Stimulated activated naive B cell treated with anti-CD40 and anti-IgM and Interleukin-4, amounts not matched to agents 10 μg/mL and 1 μg/mL and 100 μg/mL, for 72 hours (primary cell): ENCODE measurements around the gene SRRT.
"Not testable (repeated sequence)": the region's sequence is repeated elsewhere in the genome, so short reads cannot be mapped to it uniquely, and the experiment has no call there.

ENCODE experiments used
- ATAC-seq, 2 donors: fragments of 150-1000 bp; cut with Tn5 transposase; replicated peaks; 2 replicates each; pipeline ENCODE4 v1.10.0; 2021; ENCODE audit warnings: moderate library complexity in 1 of 2
- DNase-seq: peaks from one replicate; pipeline ENCODE4 v3.0.0; 2021
- H3K27ac Mint-ChIP-seq: one replicate; pipeline ENCODE4 v1.8.0; 2022; ENCODE audit warnings: mild to moderate bottlenecking, mixed read lengths
- H3K27me3 Mint-ChIP-seq, 2 donors: one replicate each; pipeline ENCODE4 v1.8.0; 2022; ENCODE audit warnings: mixed read lengths in 2 of 2
- H3K36me3 Mint-ChIP-seq, 2 donors: one replicate each; pipeline ENCODE4 v1.8.0; 2022; ENCODE audit warnings: mixed read lengths in 2 of 2, mild to moderate bottlenecking in 1 of 2
- H3K4me1 Mint-ChIP-seq, 2 donors: one replicate each; pipeline ENCODE4 v1.8.0; 2022; ENCODE audit warnings: mixed read lengths in 2 of 2, mild to moderate bottlenecking in 1 of 2
- H3K4me3 Mint-ChIP-seq, 2 donors: one replicate each; pipeline ENCODE4 v1.8.0; 2022; ENCODE audit warnings: mild to moderate bottlenecking in 2 of 2, mixed read lengths in 2 of 2, moderate library complexity in 1 of 2
- H3K9me3 Mint-ChIP-seq, 2 donors: one replicate each; pipeline ENCODE4 v1.8.0; 2022; ENCODE audit warnings: mixed read lengths in 2 of 2, mild to moderate bottlenecking in 1 of 2

SRRT gene

DNA sequence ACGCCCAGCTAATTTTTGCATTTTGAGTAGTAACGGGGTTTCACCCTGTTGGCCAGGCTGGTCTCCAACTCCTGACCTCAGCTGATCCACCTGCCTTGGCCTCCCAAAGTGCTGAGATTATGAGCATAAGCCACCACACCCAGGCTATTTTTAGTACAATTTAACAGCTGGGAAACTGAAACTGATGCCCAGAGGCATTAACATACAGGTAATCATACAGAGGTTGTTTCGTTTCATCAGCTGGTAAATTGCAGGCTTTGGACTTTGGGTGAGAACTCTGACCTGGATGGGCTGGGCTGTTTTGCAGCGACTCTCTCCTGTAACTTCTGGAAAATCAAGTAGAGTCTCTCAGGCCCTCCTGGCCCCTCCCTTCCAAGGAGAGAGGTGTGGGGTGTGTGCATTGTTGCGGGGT lies 27.0 kb downstream of the SRRT start:
- H3K27ac Mint-ChIP-seq = no peak overlapping the region
- no peaks in the 10 kb centered on the region for H3K9me3 Mint-ChIP-seq
- no peaks in the 10 kb centered on the region for H3K36me3 Mint-ChIP-seq
- peaks cover 29 to 43% of the 10 kb centered on the region in 2 donors for H3K27me3 Mint-ChIP-seq
- DNase-seq (no peak), ATAC-seq (no peak)
- H3K4me3 Mint-ChIP-seq = no peak overlapping the region
- H3K4me1 Mint-ChIP-seq = no peaks in the 10 kb centered on the region

DNA sequence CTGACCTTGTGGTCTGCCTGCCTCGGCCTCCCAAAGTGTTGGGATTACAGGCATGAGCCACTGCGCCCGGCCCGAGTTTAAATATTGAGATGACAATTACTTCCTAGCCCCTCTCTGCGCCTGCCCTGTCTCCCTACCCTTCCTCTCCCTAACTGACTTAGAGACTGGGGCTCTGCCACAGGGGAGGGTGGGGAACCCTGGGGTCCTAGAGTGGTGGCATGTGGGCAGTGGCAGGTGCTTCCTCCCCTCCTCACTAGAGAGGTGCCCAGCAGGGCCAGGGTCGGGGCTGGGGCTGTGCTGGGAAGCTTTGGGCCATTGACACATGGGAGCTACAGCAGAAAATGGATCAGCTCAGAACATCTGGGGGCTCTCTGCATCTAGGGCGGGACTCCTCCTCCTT lies 27.7 kb downstream of the SRRT start:
- no peak overlapping the region for H3K27ac Mint-ChIP-seq
- H3K36me3 Mint-ChIP-seq = no peaks in the 10 kb centered on the region
- no peaks in the 10 kb centered on the region for H3K9me3 Mint-ChIP-seq
- no peak for DNase-seq
- no peak for ATAC-seq
- no peaks in the 10 kb centered on the region for H3K4me1 Mint-ChIP-seq
- H3K4me3 Mint-ChIP-seq = no peak overlapping the region
- H3K27me3 Mint-ChIP-seq = peaks cover 23 to 38% of the 10 kb centered on the region in 2 donors

DNA sequence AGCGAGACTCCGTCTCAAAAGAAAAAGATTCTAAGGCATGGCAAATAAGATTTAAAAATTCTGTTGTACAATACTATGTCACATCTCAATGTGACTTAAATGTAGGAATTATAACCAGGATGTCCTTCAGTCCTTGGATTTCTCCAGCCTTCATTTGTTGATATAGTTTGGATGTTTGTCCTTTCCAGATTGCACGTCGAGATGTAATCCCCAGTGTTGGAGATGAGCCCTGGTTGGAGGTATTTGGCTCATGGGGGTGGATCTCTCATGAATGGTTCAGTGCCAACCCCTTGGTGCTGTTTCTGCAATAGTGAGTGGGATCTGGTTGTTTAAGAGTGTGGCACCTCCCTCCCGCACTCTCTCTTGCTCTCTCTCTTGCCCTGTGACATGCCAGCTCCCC lies 33.6 kb downstream of the SRRT start:
- Mint-ChIP-seq H3K27me3 (peaks cover 0 to 13% of the 10 kb centered on the region in 2 donors), H3K27ac (no peak overlapping the region), H3K36me3 (no peaks in the 10 kb centered on the region), H3K9me3 (peaks cover 0 to 3% of the 10 kb centered on the region in 2 donors), H3K4me3 (no peak overlapping the region), H3K4me1 (peaks cover 2 to 7% of the 10 kb centered on the region in 2 donors)
- no peak for DNase-seq
- no peak for ATAC-seq

DNA sequence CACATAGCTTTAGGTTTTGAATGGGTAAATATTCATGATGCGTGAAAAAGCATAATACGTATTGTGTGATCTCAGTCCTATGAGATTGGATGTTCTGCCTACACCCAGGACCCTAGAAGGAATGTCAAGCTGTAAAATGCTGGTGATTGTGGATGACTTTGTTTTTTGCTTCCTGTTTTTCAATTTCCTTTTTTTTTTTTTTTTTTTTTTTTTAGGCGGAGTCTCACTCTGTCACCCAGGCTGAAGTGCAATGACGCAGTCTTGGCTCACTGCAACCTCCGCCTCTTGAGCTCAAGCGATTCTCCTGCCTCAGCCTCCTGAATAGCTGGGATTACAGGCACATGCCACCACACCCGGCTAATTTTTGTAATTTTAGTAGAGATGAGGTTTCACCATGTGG lies 35.5 kb downstream of the SRRT start:
- DNase-seq, H3K4me3 Mint-ChIP-seq, H3K27ac Mint-ChIP-seq, H3K9me3 Mint-ChIP-seq, H3K36me3 Mint-ChIP-seq, H3K4me1 Mint-ChIP-seq: not testable (repeated sequence)
- H3K27me3 Mint-ChIP-seq = peaks cover 9 to 20% of the 10 kb centered on the region in 2 donors
- peak in 1 of 2 donors; percentile 31 for ATAC-seq

DNA sequence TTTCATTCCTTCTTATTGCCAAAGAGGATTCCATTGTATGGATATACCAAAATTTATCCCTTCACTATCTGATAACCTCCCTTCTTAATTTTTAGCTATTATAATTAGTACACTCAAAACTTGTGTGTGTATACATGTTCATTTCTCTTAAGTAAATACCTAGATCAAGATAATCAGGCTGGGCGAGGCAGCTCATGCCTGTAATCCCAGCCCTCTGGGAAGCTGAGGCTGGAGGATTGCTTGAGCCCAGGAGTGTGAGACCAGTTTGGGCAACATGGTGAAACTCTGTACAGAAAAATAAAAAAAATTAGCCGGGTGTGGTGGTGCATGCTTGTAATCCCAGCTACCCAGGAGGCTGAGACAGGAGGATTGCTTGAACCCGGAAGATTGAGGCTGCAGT lies 36.6 kb downstream of the SRRT start:
- H3K27me3 Mint-ChIP-seq = peaks cover 11 to 23% of the 10 kb centered on the region in 2 donors
- H3K4me3 Mint-ChIP-seq = no peak overlapping the region
- no peak for ATAC-seq
- no peak overlapping the region for H3K27ac Mint-ChIP-seq
- H3K4me1 Mint-ChIP-seq = peaks cover 2 to 10% of the 10 kb centered on the region in 2 donors
- H3K36me3 Mint-ChIP-seq = peaks cover 0 to 2% of the 10 kb centered on the region in 2 donors
- no peak for DNase-seq
- H3K9me3 Mint-ChIP-seq = peaks cover 0 to 3% of the 10 kb centered on the region in 2 donors

DNA sequence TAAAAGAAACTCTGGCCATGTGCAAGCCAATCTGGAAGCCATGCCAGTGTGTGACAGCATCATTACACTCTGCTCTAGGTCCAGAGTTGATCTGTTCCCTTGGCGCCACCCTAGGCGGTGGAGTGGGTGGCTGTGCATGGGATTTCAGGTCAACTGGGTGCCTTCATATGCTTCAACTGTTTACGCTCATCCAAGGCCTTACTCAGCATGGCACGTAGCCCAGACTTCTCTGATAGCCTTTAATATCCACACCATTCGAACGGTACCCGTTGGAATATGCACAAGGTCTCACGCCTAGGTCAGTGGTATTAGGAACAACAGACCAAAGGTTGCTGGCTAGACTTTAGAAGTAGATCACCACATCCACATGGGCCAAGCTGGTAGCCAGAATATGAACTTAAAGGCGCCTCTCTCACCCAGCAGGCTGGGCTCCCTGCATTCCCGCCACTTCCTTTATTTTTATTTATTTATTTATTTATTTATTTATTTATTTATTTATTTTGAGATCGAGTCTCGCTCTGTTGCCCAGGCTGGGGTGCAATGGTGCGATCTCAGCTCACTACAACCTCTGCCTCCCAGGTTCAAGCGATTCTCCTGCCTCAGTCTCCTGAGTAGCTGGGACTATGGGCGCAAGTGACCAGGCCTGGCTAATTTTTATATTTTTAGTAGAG lies 39.4 kb downstream of the SRRT start:
- Mint-ChIP-seq H3K27ac (no peak overlapping the region), H3K36me3 (peaks cover 0 to 2% of the 10 kb centered on the region in 2 donors), H3K27me3 (peaks cover 21 to 33% of the 10 kb centered on the region in 2 donors), H3K9me3 (no peaks in the 10 kb centered on the region), H3K4me1 (peaks cover 2 to 13% of the 10 kb centered on the region in 2 donors), H3K4me3 (no peak overlapping the region)
- ATAC-seq = no peak
- DNase-seq = no peak

DNA sequence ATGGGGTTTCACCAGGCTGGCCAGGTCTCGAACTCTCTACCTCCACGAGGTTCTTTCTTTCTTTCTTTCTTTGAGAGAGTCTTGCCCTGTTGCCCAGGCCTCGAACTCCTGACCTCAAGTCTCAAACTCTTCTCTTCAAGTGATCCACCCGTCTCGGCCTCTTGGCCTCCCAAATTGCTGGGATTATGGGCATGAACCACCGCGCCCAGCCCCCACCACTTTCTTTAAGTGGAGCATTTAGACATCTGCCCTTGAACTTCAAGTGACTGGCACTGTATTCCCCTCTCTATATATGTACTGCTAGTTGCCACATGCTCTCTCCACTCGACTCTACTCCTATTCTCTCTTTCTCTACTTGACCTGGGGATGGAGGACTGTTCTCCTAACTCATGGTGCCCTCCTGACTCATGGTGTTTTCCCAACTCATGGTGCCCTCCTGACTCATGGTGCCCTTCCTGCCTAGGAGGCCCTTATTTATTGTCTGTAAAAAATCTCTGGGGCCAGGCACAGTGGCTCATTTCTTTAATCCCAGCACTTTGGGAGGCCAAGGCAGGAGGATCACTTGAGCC lies 40.1 kb downstream of the SRRT start:
- ATAC-seq = peak in 1 of 2 donors; percentile 57
- no peak overlapping the region for H3K27ac Mint-ChIP-seq
- DNase-seq = no peak
- H3K9me3 Mint-ChIP-seq = no peaks in the 10 kb centered on the region
- peaks cover 21 to 33% of the 10 kb centered on the region in 2 donors for H3K27me3 Mint-ChIP-seq
- H3K4me3 Mint-ChIP-seq = no peak overlapping the region
- H3K4me1 Mint-ChIP-seq = peaks cover 2 to 13% of the 10 kb centered on the region in 2 donors
- H3K36me3 Mint-ChIP-seq = peaks cover 0 to 2% of the 10 kb centered on the region in 2 donors

DNA sequence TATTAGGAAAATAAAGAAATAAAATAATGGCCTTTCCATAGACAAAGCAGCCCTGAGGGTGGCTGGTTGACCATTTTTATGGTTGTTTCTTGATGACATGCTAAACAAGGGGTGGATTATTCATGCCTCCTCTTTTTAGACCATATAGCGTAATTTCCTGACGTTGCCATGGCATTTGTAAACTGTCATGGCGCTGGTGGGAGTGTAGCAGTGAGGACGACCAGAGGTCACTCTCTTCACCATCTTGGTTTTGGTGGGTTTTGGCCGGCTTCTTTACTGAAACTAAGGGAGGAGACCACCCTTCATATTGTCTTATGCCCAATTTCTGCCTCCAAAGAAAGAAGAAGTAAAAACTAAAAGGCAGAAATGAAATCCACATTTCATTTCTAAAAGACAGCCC lies 44.4 kb downstream of the SRRT start:
- not testable (repeated sequence) for H3K4me1 Mint-ChIP-seq, H3K27ac Mint-ChIP-seq, H3K9me3 Mint-ChIP-seq, H3K36me3 Mint-ChIP-seq, DNase-seq, H3K4me3 Mint-ChIP-seq, ATAC-seq
- peaks cover 20 to 41% of the 10 kb centered on the region in 2 donors for H3K27me3 Mint-ChIP-seq

DNA sequence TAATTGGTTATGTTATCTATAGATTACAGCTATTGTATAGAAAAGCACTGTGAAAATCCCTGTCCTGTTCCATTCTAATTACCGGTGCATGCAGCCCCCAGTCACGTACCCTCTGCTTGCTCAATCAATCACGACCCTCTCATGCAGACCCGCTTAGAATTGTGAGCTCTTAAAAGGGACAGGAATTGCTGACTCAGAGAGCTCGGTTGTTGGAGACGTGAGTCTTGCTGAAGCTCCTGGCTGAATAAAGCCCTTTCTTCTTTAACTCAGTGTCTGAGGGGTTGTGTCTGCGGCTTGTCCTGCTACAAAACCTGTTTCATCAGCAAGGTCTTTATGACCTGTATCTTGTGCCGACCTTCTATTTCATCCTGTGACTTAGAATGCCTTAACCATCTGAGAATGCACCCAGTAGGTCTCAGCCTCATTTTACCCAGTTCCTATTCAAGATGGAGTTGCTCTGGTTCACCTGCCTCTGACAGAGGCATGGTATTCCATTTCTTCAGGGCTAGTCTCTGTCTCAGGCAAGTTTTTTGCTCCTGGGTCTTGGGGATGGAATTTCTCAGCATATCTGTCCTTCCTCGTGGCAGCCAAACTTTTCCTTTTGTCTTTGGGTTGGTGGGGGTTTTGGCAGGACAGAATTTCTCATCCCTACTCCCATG lies 45.0 kb downstream of the SRRT start:
- H3K27ac Mint-ChIP-seq, DNase-seq, ATAC-seq, H3K4me3 Mint-ChIP-seq, H3K4me1 Mint-ChIP-seq, H3K9me3 Mint-ChIP-seq, H3K36me3 Mint-ChIP-seq: not testable (repeated sequence)
- peaks cover 17 to 39% of the 10 kb centered on the region in 2 donors for H3K27me3 Mint-ChIP-seq

DNA sequence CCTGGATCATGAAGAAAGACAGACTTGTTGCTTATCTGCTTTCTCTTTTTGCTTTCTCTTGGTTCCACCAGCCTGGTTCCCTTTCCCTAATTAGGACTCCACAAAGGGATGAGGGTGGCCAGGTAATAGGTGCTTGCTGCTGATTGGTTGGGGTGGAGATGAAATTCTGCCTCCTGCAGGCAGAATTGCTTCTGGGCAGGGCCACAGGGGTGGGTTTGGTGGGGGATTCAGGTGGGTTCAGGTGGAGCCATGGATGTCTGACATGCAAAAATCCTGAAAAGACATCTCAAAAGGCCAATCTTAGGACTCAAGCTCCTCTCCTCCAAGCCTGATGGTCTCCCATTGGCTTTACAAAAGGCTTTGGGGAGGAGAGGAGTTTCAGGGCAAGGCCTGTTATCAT lies 46.1 kb downstream of the SRRT start:
- H3K27ac Mint-ChIP-seq = no peak overlapping the region
- H3K36me3 Mint-ChIP-seq = no peaks in the 10 kb centered on the region
- peaks cover 0 to 5% of the 10 kb centered on the region in 2 donors for H3K4me1 Mint-ChIP-seq
- peaks cover 13 to 36% of the 10 kb centered on the region in 2 donors for H3K27me3 Mint-ChIP-seq
- H3K4me3 Mint-ChIP-seq = no peak overlapping the region
- ATAC-seq (no peak), DNase-seq (no peak)
- no peaks in the 10 kb centered on the region for H3K9me3 Mint-ChIP-seq

DNA sequence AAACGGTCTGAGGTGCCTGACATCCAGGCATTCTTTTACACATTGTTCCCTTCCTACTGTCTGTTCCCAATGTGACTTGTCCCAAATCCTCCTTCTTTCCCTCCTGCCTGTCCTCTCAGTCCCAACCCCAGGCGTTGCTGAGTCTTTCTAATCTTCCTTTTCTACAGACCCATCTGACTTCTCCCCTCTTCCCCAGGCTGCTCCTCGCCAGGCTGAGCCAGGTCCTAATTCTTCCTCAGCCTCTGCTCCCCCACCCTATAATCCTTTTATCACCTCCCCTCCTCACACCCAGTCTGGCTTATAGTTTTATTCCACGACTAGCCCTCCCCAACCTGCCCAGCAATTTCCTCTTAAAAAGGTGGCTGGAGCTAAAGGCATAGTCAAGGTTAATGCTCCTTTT lies 48.7 kb downstream of the SRRT start:
- not testable (repeated sequence) for ATAC-seq, H3K9me3 Mint-ChIP-seq, H3K36me3 Mint-ChIP-seq, DNase-seq, H3K4me3 Mint-ChIP-seq, H3K4me1 Mint-ChIP-seq, H3K27ac Mint-ChIP-seq
- H3K27me3 Mint-ChIP-seq = peaks cover 0 to 28% of the 10 kb centered on the region in 2 donors

DNA sequence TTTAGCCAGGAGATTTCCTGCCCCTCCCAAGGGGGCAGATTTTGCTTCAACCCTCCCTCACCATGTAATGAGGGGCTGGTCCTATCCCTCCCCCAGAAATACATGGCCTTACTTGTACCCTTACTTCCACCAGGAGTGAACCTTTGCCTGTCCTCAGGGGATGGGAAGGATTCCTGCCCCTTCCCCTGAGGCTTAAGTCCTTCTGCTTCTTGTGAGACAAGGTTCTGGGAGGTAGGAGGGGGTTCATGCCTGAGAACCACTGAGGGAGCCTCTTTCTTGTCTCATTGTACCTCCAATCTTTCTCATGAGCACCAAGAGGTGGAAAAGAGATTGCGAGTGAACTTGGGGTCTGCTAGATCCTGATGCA lies 54.9 kb downstream of the SRRT start:
- Mint-ChIP-seq H3K36me3 (peaks cover 1 to 4% of the 10 kb centered on the region in 2 donors), H3K27ac (no peak overlapping the region), H3K27me3 (peaks cover 18 to 25% of the 10 kb centered on the region in 2 donors), H3K9me3 (peaks cover 5 to 10% of the 10 kb centered on the region in 2 donors), H3K4me1 (peaks cover 0 to 3% of the 10 kb centered on the region in 2 donors), H3K4me3 (no peak overlapping the region)
- DNase-seq (no peak), ATAC-seq (no peak)

DNA sequence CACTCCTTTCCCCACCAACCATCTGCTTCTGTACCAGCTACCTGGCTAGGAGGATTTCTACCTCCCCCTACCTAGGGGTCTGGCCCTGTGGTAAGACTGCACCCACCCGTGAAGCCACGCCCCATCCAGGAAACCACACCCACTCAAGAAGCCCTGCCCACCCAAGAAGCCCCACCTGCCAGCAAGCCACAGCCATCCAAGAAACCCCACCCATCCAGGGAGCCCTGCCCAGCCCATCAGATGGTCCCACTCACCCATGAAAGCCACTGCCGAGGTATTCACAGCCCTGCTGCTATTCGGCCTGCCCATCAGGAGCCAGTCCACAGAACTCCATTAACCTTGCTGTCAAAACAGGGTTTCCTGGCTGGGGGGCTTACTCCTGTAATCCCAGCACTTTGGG lies 58.8 kb downstream of the SRRT start:
- Mint-ChIP-seq H3K27ac (no peak overlapping the region), H3K9me3 (peaks cover 5 to 12% of the 10 kb centered on the region in 2 donors), H3K36me3 (peaks cover 1 to 4% of the 10 kb centered on the region in 2 donors), H3K27me3 (peaks cover 22 to 31% of the 10 kb centered on the region in 2 donors), H3K4me1 (peaks cover 0 to 3% of the 10 kb centered on the region in 2 donors), H3K4me3 (no peak overlapping the region)
- no peak for ATAC-seq
- DNase-seq = no peak

DNA sequence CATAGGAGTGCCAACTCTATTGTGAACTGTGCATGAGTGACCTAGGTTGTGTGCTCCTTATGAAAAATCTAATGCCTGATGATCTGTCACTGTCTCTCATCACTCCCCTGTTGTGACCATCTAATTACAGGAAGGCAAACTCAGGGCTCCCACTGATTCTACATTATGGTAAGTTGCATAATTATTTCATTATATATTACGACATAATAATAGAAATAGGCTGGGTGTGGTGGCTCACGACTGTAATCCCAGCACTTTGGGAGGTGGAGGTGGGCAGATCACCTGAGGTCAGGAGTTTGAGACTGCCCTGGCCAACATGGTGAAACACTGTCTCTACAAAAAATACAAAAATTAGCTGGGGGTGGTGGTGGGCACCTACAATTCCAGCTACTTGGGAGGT lies 60.5 kb downstream of the SRRT start:
- not testable (repeated sequence) for DNase-seq, H3K27ac Mint-ChIP-seq, H3K4me3 Mint-ChIP-seq, H3K4me1 Mint-ChIP-seq, H3K36me3 Mint-ChIP-seq, ATAC-seq
- H3K27me3 Mint-ChIP-seq = peaks cover 22 to 31% of the 10 kb centered on the region in 2 donors
- peaks cover 5 to 17% of the 10 kb centered on the region in 2 donors for H3K9me3 Mint-ChIP-seq

DNA sequence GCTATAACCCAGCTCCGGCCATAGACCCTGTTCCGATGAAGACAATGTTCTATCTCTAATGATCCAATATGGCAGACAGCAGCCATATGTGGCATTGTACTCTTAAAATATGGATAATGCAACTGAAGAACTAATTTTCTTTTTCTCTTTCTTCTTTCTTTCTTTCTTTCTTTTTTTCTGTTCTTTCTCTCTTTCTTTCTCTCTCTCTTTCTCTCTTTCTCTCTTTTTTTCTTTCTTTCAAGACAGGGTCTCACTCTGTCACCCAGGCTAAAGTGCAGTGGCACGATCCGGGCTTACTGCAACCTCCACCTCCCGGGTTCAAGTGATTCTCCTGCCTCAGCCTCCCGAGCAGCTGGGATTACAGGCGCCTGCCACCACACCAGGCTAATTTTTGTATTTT lies 61.3 kb downstream of the SRRT start:
- H3K4me1 Mint-ChIP-seq, ATAC-seq, H3K36me3 Mint-ChIP-seq, DNase-seq, H3K4me3 Mint-ChIP-seq, H3K27ac Mint-ChIP-seq: not testable (repeated sequence)
- Mint-ChIP-seq H3K27me3 (peaks cover 17 to 25% of the 10 kb centered on the region in 2 donors), H3K9me3 (peaks cover 5 to 17% of the 10 kb centered on the region in 2 donors)
